Astrocyte of the spinal cord (primary cell): ENCODE data around the gene PRSS53.

Source experiments
- DNase-seq: peaks from one replicate; pipeline ENCODE4 v3.0.0; 2011; ENCODE audit warnings: low read depth, low spot score
- H3K4me3 ChIP-seq: 2 replicates; pipeline ENCODE4 v1.5.1; 2011; ENCODE audit warnings: low read depth, mild to moderate bottlenecking, low read length, moderate library complexity
- CTCF ChIP-seq: IDR thresholded peaks from 2 replicates; pipeline ENCODE4 v1.5.1; 2012; ENCODE audit warnings: low read depth, mild to moderate bottlenecking, low read length, inconsistent platforms
- in situ Hi-C: cut with HindIII; loops from 2 replicates; pipeline ENCODE4 v1.10.0; 2017; ENCODE audit warnings: low sequenced_read_pairs

The PRSS53 gene

GRCh38 chr16:31110106-31111034 lies 21.6 kb upstream of the PRSS53 start:
- DNase-seq = no peak
- in situ Hi-C loops = no loop called here
- TF ChIP-seq CTCF = no peak
- H3K4me3 ChIP-seq = no peak overlapping the region

GRCh38 chr16:31109622-31110021 lies 20.9 kb upstream of the PRSS53 start:
- in situ Hi-C loops = no loop called here
- TF ChIP-seq CTCF = no peak
- no peak overlapping the region for H3K4me3 ChIP-seq
- DNase-seq = no peak

- DNase-seq = no peak
Observed at GRCh38 chr16:31108794-31109558, 20.2 kb upstream of the PRSS53 start.

GRCh38 chr16:31108035-31108793 lies 19.5 kb upstream of the PRSS53 start, which contains the start of gene BCKDK:
BCKDK (plus strand) TSS chr16:31108386; CDS start chr16:31109224, 838 bp downstream.
- in situ Hi-C loops = no loop called here
- peak; percentile 61 for DNase-seq
- TF ChIP-seq CTCF = no peak
- peak within 1 kb of the TSS; percentile 76 for H3K4me3 ChIP-seq

More at GRCh38 chr16:31108794-31109558, 20.2 kb upstream of the PRSS53 start:
- peak overlapping the region; percentile 76 for H3K4me3 ChIP-seq
- in situ Hi-C loops = no loop called here
- TF ChIP-seq CTCF = no peak

GRCh38 chr16:31107465-31107867 lies 18.7 kb upstream of the PRSS53 start:
- DNase-seq = no peak
- no peak overlapping the region for H3K4me3 ChIP-seq
- in situ Hi-C loops = no loop called here
- no peak for TF ChIP-seq CTCF
